ENCODE measurements around the gene CENPX. TPM values are rescaled to one million over a fixed set of nuclear protein-coding genes. Genes with fewer than 3 reads are reported as not detected.

CENPX gene
- total and polyA plus RNA-seq, 2 of the 13 experiments (the other 11 are each of a cell fraction or from before 2014, with no cell fraction given): 92.7 to 170 TPM

GRCh38 chr17:81991684-81992305 lies 30.9 kb downstream of the CENPX start (continued):
- TF ChIP-seq ZHX1 (CRISPR knock-in tag; IDR thresholded peaks at IDR 0.05; ENCODE audit: low read depth): peak; percentile 66; the same call in 1 of the 2 replicates
- TF ChIP-seq IRX3 (CRISPR knock-in tag; IDR thresholded peaks at IDR 0.05; ENCODE audit: borderline replicate concordance, low read depth): no peak
- TF ChIP-seq ZNF660 (CRISPR knock-in tag; IDR thresholded peaks at IDR 0.05; ENCODE audit: borderline replicate concordance, low read depth): no peak
- peak; percentile 73; the same call in 1 of the 2 replicates for TF ChIP-seq THAP11 (CRISPR knock-in tag; IDR thresholded peaks at IDR 0.05)
- TF ChIP-seq ZNF629 (CRISPR knock-in tag; conservative IDR thresholded peaks at IDR 0.05): 0 out of 2 replicates have a peak, but pooled peaks have one; percentile 48
- TF ChIP-seq MED1 (CRISPR knock-in tag; IDR thresholded peaks at IDR 0.05): peak; percentile 90
- TF ChIP-seq ZNF546 (CRISPR knock-in tag; conservative IDR thresholded peaks at IDR 0.05): 0 out of 2 replicates have a peak, but pooled peaks have one; percentile 52
- peak; percentile 87 for TF ChIP-seq THRA (CRISPR knock-in tag; IDR thresholded peaks at IDR 0.05; ENCODE audit: borderline replicate concordance)
- TF ChIP-seq ZNF589 (CRISPR knock-in tag; conservative IDR thresholded peaks at IDR 0.05): peak; percentile 34; the same call in 1 of the 2 replicates
- TF ChIP-seq ZNF652 (CRISPR knock-in tag; IDR thresholded peaks at IDR 0.05; ENCODE audit: borderline replicate concordance, low read depth): peak; percentile 32; the same call in 1 of the 2 replicates
- peak; percentile 98; the same call in 1 of the 2 replicates for TF ChIP-seq THYN1 (CRISPR knock-in tag; IDR thresholded peaks at IDR 0.05; ENCODE audit: borderline replicate concordance, low read depth)
- TF ChIP-seq ZNF552 (CRISPR knock-in tag; IDR thresholded peaks at IDR 0.05; ENCODE audit: borderline replicate concordance): no peak; the same call in 1 of the 2 replicates
- peak; percentile 58; the same call in 1 of the 2 replicates for TF ChIP-seq NFYC (CRISPR knock-in tag; IDR thresholded peaks at IDR 0.05)
- TF ChIP-seq RBM22 (optimal IDR thresholded peaks at IDR 0.05; ENCODE audit: low read length): no peak
- no peak for TF ChIP-seq TCF7L2 (IDR thresholded peaks at IDR 0.05; ENCODE audit: low read depth, low read length)
- peak; percentile 67 for TF ChIP-seq ZNF746 (CRISPR knock-in tag; IDR thresholded peaks at IDR 0.05)
- TF ChIP-seq IRF9 (CRISPR knock-in tag; IDR thresholded peaks at IDR 0.05; ENCODE audit: borderline replicate concordance): no peak
- peak; percentile 39 for TF ChIP-seq IKZF4 (CRISPR knock-in tag; IDR thresholded peaks at IDR 0.05; ENCODE audit: borderline replicate concordance, low read depth, not compliant biosample characterization)
- no peak; the same call in none of the 2 replicates for TF ChIP-seq RFXAP (CRISPR knock-in tag; IDR thresholded peaks at IDR 0.05; ENCODE audit: borderline replicate concordance)
- peak; percentile 40; the same call in 1 of the 2 replicates for TF ChIP-seq SMC3 (IDR thresholded peaks at IDR 0.05; ENCODE audit: low read length)
- TF ChIP-seq ZNF101 (CRISPR knock-in tag; IDR thresholded peaks at IDR 0.05; ENCODE audit: borderline replicate concordance, low read depth): no peak

All from HepG2 (cell line).